Posterior cingulate gyrus (tissue), 11 donors: Measurements from ENCODE around the gene ATAD1.
"Not testable (repeated sequence)": the region's sequence is repeated elsewhere in the genome, so short reads cannot be mapped to it uniquely, and the experiment has no call there.

ENCODE experiments used
- DNase-seq, 10 donors: peaks; one replicate each; pipeline versions ENCODE4 v3.0.0 to v3.0.0-alpha.2; 2020 to 2021; ENCODE audit warnings: mixed read lengths in 3 of 10
- intact Hi-C: fragments of 100-400 bp; cut with DNase I; formaldehyde crosslinking; loops from one replicate; pipeline ENCODE4 v1.15.1; 2023

ATAD1 gene

GRCh38 chr10:87761892-87762291, 56.1 kb downstream of the ATAD1 start:
- intact Hi-C loops: no loop called here
- DNase-seq: no peak

DNA sequence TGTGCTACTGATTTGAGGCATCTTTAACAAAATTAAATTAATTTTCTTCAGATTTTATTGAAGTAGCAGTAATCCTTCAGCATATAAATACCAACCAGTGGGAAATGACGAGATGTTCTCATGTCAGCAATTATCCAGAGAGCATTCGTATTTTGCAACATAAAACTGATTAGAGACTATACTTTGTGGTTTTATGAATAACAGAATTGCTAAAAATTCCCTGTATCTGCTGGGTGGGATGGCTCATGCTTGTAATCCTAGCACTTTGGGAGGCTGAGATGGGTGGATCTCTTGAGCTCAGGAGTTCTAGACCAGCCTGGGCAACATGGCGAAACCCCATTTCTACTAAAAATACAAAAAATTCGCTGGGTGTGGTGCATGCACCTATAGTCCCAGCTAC, 56.9 kb downstream of the ATAD1 start:
- no peak for DNase-seq
- intact Hi-C loops: no loop called here

DNA sequence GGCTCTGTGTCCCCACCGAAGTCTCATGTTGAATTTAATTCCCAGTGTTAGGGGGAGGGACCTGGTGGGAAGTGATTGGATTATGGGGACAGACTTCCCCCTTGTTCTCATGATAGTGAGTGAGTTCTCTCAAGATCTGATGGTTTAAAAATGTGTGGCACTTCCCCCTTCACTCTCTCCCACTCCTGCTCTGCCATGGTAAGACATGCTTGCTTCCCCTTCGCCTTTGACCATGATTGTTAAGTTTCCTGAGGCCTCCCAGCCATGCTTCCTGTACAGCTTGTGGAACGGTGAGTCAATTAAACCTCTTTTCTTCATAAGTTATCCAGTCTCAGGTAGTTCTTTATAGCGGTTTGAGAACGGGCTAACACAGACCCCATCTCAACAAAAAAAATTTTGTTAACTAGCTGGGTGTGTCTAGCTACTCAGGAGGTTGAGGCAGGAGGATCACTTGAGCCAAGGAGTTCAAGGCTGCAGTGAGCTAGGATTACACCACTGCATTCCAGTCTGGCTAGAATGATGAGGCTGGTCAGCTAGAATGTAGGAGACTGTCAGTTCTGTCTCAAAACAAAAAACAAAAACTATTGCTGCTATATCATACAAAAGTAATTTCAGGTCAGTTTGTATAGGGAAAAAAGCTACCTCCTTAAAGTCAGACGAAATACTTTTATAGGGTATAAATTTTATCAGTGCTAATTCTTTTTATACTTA, 57.7 kb downstream of the ATAD1 start:
- intact Hi-C loops: no loop called here
- no peak for DNase-seq

- DNase-seq: no peak
- intact Hi-C loops: no loop called here
Observed at GRCh38 chr10:87759551-87759950, 58.5 kb downstream of the ATAD1 start.

GRCh38 chr10:87757685-87758084, 60.3 kb downstream of the ATAD1 start:
- intact Hi-C loops: no loop called here
- DNase-seq: no peak

DNA sequence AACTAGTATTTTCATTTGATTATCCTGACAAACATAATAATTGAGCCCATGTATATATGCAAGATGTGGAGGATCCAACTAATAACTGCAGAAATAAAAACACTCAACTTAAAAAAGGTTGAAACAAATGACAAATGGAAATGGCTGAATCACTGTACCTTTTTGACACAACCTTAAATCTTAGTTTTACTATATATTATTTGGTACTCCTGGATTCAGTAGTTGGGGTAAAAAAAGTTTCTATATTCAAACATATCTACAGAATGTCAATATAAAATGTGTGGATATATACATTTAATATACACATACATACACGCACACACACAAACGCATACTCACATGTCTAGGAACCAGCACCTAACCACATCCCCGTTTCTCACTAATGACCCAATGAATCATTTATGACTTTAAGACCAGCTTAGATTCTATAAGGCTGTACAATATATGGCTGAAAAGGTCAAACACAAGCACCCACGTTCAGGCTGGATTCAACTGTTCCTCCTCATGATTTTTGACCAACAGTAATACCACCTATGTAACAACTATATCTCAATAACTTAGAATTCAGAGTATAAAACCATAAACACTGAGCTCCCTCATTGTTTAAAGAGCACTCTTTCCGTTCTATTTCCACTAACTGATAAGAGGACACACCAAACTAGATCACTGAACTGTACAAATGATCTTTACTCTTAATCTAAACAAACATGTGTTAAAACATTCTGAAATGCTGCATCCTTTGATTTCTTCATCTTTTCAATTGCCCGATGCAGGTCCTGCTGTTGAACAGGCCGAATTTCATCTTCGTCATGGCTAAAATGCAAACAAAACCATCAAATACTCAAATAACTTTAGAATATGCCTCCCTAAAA, 63.8 kb downstream of the ATAD1 start:
- no peak for DNase-seq
- intact Hi-C loops: no loop called here

GRCh38 chr10:87752566-87752965, 65.5 kb downstream of the ATAD1 start:
- intact Hi-C loops: no loop called here

DNA sequence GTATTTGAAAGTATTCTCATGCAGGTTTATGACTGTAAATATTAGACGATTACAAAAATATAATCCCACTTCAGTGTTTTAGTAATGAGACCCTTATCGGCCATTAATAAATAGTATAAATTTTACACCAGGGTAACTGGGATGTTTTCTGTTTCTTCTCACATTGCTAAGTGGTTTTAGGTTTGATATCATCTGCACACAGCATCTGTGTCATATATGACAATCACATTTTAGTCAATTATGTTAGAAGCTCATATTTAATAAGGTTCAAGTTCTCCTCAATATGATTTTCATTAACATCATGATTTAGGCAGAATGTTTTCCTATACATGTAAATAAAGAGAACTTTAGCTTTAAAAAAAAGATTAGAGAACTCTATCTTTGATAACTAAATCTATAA, 66.8 kb downstream of the ATAD1 start:
- DNase-seq: no peak
- intact Hi-C loops: no loop called here

More at GRCh38 chr10:87752566-87752965, 65.5 kb downstream of the ATAD1 start:
- DNase-seq: no peak

DNA sequence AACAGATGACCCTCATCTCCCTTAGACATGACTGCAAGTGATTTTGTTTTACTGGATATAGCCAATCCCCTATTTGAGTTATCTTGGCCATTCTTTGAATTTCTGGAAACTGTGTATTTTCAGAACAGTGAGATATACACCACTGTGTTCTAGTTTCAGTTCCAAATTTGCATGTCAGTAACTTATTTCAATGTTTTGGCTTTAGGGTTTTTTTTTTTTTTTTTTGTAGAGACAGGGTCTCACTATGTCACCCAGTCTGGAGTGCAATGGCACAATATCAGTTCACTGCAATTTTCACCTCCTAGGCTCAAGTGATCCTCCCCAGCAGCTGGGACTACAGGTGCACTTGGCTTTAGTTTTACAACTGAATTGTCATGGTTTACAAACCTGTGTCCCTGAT, 67.2 kb downstream of the ATAD1 start:
- no peak for DNase-seq
- intact Hi-C loops: no loop called here

DNA sequence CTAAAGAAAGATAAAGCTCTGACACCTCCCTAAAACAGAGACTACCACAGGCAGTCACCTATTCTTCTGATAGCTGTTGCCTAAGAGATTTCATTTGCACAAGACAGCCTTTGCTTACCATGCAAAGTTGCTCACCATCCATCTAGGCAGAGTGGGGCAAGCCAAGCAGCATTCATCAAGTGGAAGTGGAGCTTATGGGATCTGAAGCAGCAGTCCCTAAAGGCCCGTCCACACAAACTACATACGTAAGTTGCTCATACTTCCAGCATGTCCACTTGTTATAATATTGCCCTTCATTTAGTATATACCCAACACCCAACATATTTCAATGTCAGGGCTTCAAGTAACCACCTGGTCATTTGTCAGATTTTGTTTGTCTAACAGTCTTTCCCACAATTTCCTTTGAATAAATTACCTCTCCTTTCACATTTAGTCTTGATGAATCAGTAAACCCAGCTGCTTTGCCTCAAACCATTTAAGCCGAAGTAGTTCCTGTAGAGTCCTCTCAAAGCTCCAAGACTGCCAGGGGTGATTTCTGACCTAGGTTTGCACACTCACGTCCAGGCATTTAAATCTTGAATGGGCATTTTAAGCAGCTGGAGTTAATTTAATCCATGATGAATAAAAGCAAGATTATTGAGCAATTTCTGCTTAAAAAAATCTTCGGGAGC, 67.9 kb downstream of the ATAD1 start:
- DNase-seq: no peak
- intact Hi-C loops: no loop called here

DNA sequence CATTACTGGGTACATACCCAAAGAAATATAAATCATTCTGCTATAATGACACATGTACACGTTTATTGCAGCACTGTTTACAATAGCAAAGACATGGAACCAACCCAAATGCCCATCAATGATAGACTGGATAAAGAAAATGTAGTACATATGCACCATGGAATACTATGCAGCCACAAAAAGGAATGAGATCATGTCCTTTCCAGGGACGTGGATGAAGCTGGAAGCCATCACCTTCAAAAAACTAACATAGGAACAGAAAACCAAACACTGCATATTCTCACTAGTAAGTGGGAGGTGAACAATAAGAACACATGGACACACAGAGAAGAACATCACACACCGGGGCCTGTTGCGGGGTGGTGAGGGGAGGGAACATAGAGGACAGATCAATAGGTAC, 69.8 kb downstream of the ATAD1 start:
- DNase-seq, intact Hi-C loops: not testable (repeated sequence)

DNA sequence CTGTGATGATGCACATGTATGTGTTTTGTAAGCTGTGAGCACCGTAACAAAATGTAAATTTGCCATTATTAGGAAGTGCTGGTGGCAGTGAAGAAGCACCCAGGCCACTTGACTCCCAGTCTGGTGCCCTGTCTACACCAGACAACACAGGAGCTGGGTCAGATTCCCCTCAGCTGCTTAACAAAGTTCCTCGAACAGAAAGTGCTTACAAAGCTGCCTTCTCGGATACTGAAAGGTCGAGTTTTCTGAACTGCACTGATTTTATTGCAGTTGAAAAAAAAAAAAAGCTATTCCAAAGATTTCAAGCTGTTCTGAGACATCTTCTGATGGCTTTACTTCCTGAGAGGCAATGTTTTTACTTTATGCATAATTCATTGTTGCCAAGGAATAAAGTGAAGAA, 71.1 kb downstream of the ATAD1 start:
- DNase-seq: no peak
- intact Hi-C loops: no loop called here

DNA sequence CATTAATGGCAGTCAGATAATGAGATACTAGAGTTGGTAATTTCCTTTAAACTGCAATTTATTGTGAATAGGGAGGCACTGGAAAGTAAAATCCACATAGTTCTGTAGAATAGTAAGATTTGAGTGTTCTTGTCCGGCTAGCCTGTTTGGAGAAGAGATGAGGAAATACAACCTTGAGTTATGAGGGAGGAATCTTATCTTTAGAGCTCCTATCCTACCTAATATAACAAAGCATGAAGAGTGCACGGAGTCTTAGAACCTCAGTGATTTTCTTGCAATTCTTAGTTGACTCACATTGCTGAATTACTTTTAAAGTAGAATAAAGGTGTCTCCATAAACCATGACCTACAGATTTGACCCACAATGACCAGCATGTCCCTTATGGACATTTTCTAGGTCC, 73.4 kb downstream of the ATAD1 start:
- no peak for DNase-seq
- intact Hi-C loops: no loop called here

- DNase-seq, intact Hi-C loops: not testable (repeated sequence)
Observed at GRCh38 chr10:87742992-87743610, 74.9 kb downstream of the ATAD1 start.

DNA sequence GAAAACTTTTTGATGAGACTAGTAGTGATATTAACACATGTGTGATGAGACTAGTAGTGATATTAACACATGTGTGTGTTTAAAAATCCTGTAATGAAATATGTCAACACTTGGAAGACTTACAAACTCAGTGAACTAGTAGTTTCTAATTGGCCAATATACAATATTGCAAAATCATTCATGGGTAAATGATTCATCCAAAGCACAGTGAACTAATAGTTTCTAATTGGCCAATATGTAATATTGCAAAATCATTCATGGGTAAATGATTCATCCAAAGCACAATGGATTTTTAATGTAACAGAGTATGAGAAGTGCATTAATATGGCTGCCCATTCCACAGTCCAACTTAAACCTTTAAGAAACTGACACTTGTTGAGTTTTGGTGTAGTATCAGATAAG, 77.8 kb downstream of the ATAD1 start:
- intact Hi-C loops: no loop called here

DNA sequence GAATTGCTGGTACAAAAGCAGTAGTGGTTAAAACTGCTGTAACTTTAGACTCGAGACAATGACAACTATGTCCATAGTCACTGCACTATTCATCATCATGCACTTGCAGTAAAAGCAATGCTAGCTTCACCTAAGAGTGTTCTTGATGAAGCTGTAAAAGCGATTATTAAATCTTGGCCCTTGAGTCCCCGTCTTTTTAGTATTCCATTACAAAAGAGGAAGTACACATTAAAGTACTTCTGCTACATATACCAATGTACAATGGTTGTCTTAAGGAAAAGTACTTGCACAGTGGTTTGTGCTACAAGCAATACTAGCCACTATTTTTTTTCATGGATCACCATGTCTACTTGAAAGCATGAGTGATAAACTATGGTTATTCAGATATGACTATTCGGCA, 78.3 kb downstream of the ATAD1 start:
- no peak for DNase-seq
- intact Hi-C loops: loop anchor here (10.0 kb wide), 1 partner anchor 195 kb away; no protein-coding TSS in a partner anchor

More for the DNA sequence above, 77.8 kb downstream of the ATAD1 start:
- DNase-seq: no peak

DNA sequence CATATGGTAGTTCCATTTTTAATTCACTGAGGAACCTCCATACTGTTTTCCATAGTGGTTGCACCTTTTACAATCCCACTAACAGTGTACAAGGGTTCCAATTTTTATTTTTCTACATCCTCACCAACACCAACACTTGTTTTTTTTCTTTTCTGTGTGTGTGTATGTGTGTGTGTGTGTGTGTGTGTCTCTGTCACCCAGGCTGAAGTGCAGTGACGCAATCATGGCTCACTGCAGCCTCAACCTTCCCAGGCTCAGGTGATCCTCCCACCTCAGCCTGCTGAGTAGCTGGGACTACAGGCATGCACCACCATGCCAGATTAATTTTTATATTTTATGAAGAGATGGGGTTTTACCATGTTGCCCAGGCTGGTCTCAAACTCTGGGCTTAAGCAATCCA, 79.8 kb downstream of the ATAD1 start:
- intact Hi-C loops: loop anchor here (10.0 kb wide), 1 partner anchor 193 kb away; no protein-coding TSS in a partner anchor
- not testable (repeated sequence) for DNase-seq

GRCh38 chr10:87734987-87735827, 82.8 kb downstream of the ATAD1 start:
- no peak for DNase-seq
- intact Hi-C loops: loop anchor here (2.0 to 10.0 kb wide), 2 partner anchors 78 to 190 kb away; no protein-coding TSS in a partner anchor

- no peak for DNase-seq
- intact Hi-C loops: loop anchor here (10.0 kb wide), 1 partner anchor 188 kb away; no protein-coding TSS in a partner anchor
Observed at GRCh38 chr10:87733081-87733480, 84.9 kb downstream of the ATAD1 start.

GRCh38 chr10:87729940-87730339, 88.1 kb downstream of the ATAD1 start:
- DNase-seq: no peak
- intact Hi-C loops: loop anchor here (10.0 kb wide), 1 partner anchor 185 kb away; no protein-coding TSS in a partner anchor
